Middle frontal gyrus (tissue), 1 donor: ENCODE measurements around the gene MAGEA2B.
"Not testable (repeated sequence)": the region's sequence is repeated elsewhere in the genome, so short reads cannot be mapped to it uniquely, and the experiment has no call there.

Experiments
- DNase-seq: peaks from one replicate; pipeline ENCODE4 v3.0.0-alpha.2; 2015; ENCODE audit warnings: low spot score; ENCODE audit errors: extremely low spot score

Gene MAGEA2B, protein sequence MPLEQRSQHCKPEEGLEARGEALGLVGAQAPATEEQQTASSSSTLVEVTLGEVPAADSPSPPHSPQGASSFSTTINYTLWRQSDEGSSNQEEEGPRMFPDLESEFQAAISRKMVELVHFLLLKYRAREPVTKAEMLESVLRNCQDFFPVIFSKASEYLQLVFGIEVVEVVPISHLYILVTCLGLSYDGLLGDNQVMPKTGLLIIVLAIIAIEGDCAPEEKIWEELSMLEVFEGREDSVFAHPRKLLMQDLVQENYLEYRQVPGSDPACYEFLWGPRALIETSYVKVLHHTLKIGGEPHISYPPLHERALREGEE

DNA sequence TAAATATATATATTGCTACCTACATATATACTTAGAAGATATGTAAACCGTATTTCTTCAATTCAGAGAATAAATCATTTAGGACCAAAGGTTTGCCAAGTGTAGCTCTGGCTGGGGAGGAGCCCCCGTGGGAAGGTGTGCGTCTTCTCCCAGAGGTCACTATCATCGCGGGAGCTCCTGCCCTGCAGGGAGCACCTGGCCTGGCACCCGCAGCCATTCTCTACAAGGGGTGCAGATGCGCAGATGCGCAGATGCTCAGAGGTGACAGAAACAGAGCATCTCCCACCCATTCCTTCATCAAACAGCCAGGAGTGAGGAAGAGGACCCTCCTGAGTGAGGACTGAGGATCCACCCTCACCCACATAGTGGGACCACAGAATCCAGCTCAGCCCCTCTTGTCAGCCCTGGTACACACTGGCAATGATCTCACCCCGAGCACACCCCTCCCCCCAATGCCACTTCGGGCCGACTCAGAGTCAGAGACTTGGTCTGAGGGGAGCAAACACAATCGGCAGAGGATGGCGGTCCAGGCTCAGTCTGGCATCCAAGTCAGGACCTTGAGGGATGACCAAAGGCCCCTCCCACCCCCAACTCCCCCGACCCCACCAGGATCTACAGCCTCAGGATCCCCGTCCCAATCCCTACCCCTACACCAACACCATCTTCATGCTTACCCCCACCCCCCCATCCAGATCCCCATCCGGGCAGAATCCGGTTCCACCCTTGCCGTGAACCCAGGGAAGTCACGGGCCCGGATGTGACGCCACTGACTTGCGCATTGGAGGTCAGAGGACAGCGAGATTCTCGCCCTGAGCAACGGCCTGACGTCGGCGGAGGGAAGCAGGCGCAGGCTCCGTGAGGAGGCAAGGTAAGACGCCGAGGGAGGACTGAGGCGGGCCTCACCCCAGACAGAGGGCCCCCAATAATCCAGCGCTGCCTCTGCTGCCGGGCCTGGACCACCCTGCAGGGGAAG is at the start of gene MAGEA2B:
MAGEA2B (plus strand) TSS at position 814 of the 973 bp plus-strand sequence. CDS start 2,479 bp downstream, outside the sequence.
- not testable (repeated sequence) for DNase-seq

DNA sequence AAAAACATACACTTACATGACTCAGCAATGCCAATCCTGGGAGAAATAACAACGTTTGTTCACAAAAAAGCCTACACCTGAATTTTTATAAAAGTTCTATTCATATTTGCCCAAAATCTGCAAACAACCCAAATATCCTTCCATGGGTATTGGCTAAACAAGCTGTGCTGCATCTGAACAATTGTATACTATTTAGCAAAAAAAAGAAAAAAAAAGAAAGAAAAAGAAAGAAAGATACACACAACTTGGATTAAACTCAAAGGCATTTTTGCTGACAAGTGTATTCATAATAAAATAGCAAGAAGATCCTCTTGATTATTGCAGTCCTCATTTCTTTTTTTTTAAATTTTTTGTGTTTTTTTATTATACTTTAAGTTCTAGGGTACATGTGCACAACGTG is 40.3 kb upstream of the MAGEA2B start:
- no peak for DNase-seq

DNA sequence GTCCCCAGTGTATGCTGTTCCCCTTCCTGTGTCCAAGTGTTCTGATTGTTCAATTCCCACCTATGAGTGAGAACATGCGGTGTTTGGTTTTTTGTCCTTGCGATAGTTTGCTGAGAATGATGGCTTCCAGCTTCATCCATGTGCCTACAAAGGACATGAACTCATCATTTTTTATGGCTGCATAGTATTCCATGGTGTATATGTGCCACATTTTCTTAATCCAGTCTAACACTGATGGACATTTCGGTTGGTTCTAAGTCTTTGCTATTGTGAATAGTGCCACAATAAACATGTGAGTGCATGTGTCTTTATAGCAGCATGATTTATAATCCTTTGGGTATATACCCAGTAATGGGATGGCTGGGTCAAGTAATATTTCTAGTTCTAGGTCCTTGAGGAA is 39.8 kb upstream of the MAGEA2B start:
- DNase-seq: not testable (repeated sequence)

DNA sequence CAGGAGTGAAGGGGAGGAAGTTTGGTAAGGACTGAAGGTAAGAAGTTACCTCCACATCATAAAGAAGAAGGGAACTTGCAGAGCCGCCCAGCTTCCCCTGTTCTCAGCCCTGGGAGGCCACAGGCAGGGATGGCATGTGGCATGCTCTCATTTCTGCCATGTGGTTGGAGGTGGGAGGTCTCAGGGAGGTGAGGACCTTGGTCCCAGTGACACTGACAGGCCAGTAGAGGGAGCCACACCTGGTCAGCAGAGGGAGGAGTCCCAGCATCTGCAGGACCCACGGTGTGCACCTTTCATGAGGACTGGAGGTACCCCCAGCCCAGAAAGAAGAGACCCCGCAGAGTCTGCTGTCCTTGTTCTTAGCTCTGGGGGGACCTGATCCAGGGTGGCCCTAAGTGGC is 33.4 kb upstream of the MAGEA2B start:
- not testable (repeated sequence) for DNase-seq

DNA sequence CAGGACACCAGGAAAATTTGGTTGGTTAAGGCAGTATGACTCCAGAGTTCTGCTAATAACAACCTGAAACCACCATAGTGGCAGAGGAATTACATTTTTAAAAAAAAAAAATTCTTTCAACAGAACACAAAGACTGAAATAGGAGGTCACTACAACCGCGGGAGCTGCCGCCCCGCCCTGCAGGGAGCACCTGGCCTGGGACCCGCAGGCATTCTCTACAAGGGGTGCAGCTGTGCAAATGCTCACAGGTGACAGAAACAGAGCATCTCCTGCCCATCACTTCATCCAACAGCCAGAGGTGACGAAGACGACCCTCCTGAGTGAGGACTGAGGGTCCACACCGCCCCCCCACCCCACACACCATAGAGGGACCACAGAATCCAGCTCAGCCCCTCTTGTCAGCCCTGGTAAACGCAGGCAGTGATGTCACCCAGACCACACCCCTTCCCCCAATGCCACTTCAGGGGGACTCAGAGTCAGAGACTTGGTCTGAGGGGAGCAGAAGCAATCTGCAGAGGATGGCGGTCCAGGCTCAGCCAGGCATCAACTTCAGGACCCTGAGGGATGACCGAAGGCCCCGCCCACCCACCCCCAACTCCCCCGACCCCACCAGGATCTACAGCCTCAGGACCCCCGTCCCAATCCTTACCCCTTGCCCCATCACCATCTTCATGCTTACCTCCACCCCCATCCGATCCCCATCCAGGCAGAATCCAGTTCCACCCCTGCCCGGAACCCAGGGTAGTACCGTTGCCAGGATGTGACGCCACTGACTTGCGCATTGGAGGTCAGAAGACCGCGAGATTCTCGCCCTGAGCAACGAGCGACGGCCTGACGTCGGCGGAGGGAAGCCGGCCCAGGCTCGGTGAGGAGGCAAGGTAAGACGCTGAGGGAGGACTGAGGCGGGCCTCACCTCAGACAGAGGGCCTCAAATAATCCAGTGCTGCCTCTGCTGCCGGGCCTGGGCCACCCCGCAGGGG is 16.2 kb upstream of the MAGEA2B start, which contains the start of gene MAGEA3:
MAGEA3 (plus strand) TSS at position 843 of the 980 bp plus-strand sequence. CDS start 2,039 bp downstream, outside the sequence.
- not testable (repeated sequence) for DNase-seq

DNA sequence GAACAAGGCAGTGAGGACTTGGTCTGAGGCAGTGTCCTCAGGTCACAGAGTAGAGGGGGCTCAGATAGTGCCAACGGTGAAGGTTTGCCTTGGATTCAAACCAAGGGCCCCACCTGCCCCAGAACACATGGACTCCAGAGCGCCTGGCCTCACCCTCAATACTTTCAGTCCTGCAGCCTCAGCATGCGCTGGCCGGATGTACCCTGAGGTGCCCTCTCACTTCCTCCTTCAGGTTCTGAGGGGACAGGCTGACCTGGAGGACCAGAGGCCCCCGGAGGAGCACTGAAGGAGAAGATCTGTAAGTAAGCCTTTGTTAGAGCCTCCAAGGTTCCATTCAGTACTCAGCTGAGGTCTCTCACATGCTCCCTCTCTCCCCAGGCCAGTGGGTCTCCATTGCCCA is 14.0 kb upstream of the MAGEA2B start:
- DNase-seq: not testable (repeated sequence)

DNA sequence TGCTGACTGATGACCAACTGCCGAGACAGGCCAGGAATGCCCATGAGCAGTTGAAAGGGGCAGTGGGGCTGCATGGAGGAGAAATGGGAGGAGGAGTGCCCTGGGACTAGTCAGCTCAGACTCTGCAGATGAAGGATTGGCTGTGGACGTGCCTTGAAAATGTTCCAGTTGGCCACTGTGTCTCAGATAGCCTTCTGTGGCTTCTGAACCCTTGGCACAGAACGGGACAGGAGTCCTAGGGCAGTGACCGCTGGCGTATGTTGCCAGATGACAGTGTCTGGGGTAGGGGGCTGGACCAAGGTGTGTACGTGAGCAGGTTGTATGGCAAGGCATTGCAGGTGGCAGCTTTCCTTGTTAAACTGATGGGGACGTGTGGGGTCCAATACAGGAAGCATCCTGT is 7.9 kb upstream of the MAGEA2B start:
- not testable (repeated sequence) for DNase-seq

DNA sequence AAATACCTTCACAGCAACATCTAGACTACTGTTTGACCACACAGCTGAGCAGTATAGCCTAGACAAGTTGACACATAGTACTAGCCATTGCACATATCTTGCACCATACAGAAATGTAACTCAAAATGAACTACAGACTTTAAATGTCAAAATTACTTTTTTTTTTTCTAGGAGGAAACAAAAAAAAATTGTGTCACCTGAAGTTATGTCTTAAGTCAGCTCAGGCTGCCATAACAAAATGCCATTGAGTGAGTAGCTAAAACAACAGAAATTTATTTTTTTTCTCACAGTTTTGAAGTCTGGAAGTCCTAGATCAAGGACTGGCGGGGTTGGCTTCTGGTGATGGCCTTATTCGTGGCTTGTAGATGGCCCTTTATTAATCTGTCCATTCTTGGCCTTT is 5.3 kb upstream of the MAGEA2B start, which contains the start of gene CSAG2:
CSAG2 (minus strand) TSS at position 101 of the 400 bp plus-strand sequence. CDS start 161 bp downstream, outside the sequence.
- not testable (repeated sequence) for DNase-seq

DNA sequence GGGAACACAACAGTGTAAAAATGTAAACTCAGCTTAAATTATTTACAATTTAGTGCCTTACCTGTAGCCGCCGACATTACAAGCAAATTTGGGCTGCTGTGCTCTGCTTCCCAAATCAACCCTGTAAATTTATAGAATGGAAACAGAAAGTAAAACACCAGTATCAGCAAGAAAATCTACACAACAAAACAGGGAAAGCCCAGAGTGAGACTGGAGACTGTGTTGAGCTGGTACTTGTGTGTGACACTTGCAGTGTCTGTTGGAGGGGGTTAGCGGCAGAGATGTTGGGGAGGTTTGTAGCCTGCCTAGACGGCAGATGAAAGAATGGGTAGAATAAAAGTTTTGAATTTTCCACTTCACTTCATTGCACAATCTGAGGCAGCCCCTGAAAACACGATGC is 1.2 kb upstream of the MAGEA2B start:
- not testable (repeated sequence) for DNase-seq

DNA sequence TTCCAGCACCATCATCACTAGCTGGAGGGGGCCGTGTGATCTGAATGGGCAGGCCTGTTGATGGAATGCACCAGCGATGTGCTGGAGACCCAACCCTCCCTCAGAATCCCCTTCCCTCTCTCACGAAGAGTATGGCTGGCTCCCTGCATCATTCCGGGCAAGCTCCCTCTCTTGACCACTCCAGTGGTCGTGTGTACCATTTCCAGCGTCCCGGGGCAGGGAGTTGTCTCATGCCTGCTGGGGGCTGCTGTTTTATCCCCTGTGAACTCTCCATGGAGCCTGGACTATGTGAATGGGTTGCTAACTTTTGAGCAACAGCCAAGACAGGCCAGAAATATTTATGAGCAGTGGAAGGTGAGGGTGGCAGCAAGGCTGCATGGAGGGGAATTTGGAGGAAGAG is 11.0 kb downstream of the MAGEA2B start:
- no peak for DNase-seq

DNA sequence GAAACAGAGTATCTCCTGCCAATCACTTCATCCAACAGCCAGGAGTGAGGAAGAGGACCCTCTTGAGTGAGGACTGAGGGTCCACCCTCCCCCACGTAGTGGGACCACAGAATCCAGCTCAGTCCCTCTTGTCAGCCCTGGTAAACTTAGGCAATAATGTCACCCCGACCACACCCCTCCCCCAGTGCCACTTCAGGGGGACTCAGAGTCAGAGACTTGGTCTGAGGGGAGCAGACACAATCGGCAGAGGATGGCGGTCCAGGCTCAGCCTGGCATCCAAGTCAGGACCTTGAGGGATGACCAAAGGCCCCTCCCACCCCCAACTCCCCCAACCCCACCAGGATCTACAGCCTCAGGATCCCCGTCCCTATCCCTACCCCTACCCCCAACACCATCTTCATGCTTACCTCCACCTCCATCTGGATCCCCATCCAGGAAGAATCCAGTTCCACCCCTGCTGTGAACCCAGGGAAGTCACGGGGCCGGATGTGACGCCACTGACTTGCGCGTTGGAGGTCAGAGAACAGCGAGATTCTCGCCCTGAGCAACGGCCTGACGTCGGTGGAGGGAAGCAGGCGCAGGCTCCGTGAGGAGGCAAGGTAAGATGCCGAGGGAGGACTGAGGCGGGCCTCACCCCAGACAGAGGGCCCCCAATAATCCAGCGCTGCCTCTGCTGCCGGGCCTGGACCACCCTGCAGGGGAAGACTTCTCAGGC is 19.0 kb downstream of the MAGEA2B start, which contains the start of the genes CSAG1 and MAGEA12:
CSAG1 (minus strand) TSS at position 461 of the 715 bp plus-strand sequence. CDS start 1,261 bp downstream, outside the sequence.
MAGEA12 (plus strand) TSS at position 497 of the 715 bp plus-strand sequence. CDS start 2,405 bp downstream, outside the sequence.
- DNase-seq: no peak

DNA sequence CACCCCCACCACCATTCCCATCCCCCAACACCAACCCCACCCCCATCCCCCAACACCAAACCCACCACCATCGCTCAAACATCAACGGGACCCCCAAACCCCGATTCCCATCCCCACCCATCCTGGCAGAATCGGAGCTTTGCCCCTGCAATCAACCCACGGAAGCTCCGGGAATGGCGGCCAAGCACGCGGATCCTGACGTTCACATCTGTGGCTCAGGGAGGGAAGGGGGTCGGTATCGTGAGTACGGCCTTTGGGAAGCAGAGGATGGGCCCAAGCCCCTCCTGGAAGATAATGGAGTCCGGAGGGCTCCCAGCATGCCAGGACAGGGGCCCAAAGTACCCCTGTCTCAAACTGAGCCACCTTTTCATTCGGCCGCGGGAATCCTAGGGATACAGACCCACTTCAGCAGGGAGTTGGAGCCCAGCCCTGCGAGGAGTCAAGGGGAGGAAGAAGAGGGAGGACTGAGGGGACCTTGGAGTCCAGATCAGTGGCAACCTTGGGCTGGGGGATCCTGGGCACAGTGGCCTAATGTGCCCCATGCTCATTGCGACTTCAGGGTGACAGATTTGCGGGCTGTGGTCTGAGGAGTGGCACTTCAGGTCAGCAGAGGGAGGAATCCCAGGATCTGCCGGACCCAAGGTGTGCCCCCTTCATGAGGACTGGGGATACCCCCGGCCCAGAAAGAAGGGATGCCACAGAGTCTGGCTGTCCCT is 19.9 kb downstream of the MAGEA2B start:
- DNase-seq: not testable (repeated sequence)

DNA sequence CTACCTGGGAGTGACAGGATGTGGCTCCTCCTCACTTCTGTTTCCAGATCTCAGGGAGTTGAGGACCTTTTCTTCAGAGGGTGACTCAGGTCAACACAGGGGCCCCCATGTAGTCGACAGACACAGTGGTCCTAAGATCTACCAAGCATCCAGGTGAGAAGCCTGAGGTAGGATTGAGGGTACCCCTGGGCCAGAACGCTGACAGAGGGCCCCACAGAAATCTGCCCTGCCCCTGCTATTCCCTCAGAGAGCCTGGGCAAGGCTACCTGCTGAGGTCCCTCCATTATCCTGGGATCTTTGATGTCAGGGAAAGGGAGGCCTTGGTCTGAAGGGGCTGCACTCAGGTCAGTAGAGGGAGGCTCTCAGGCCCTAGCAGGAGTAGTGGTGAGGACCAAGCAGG is 20.7 kb downstream of the MAGEA2B start:
- no peak for DNase-seq

DNA sequence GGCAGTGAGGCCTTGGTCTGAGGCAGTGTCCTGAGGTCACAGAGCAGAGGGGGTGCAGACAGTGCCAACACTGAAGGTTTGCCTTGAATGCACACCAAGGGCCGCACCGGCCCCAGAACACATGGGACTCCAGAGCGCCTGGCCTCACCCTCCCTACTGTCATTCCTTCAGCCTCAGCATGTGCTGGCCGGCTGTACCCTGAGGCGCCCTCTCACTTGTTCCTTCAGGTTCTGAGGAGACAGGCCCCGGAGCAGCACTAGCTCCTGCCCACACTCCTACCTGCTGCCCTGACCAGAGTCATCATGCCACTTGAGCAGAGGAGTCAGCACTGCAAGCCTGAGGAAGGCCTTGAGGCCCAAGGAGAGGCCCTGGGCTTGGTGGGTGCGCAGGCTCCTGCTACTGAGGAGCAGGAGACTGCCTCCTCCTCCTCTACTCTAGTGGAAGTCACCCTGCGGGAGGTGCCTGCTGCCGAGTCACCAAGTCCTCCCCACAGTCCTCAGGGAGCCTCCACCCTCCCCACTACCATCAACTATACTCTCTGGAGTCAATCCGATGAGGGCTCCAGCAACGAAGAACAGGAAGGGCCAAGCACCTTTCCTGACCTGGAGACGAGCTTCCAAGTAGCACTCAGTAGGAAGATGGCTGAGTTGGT is 21.6 kb downstream of the MAGEA2B start:
- DNase-seq: no peak

DNA sequence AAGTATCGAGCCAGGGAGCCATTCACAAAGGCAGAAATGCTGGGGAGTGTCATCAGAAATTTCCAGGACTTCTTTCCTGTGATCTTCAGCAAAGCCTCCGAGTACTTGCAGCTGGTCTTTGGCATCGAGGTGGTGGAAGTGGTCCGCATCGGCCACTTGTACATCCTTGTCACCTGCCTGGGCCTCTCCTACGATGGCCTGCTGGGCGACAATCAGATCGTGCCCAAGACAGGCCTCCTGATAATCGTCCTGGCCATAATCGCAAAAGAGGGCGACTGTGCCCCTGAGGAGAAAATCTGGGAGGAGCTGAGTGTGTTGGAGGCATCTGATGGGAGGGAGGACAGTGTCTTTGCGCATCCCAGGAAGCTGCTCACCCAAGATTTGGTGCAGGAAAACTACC is 22.1 kb downstream of the MAGEA2B start:
- not testable (repeated sequence) for DNase-seq

DNA sequence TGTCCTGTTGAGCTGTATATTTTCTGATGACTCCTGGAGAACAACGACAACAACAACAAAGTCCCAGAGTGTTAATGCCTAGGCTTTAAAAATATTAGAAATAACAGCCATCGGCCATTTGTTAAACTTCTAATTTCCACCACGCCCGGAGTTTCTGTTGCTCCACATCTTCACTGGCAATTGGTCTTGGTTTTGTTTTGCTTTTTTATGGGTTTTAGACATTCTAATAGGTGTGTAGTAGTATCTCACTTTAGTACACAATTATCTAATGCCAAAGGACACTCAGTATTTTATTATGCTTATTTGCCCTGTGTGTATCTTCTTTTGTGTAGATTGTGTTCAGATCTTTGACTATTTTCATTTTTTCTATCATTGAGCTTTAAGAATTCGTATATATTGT is 24.1 kb downstream of the MAGEA2B start:
- no peak for DNase-seq

DNA sequence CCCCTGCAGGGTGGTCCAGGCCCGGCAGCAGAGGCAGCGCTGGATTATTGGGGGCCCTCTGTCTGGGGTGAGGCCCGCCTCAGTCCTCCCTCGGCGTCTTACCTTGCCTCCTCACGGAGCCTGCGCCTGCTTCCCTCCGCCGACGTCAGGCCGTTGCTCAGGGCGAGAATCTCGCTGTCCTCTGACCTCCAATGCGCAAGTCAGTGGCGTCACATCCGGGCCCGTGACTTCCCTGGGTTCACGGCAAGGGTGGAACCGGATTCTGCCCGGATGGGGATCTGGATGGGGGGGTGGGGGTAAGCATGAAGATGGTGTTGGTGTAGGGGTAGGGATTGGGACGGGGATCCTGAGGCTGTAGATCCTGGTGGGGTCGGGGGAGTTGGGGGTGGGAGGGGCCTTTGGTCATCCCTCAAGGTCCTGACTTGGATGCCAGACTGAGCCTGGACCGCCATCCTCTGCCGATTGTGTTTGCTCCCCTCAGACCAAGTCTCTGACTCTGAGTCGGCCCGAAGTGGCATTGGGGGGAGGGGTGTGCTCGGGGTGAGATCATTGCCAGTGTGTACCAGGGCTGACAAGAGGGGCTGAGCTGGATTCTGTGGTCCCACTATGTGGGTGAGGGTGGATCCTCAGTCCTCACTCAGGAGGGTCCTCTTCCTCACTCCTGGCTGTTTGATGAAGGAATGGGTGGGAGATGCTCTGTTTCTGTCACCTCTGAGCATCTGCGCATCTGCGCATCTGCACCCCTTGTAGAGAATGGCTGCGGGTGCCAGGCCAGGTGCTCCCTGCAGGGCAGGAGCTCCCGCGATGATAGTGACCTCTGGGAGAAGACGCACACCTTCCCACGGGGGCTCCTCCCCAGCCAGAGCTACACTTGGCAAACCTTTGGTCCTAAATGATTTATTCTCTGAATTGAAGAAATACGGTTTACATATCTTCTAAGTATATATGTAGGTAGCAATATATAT is 39.5 kb downstream of the MAGEA2B start, which contains the start of gene MAGEA2:
MAGEA2 (minus strand) TSS at position 157 of the 965 bp plus-strand sequence. CDS start 2,479 bp downstream, outside the sequence.
- not testable (repeated sequence) for DNase-seq
